GM19455 (cell line): ENCODE measurements around the gene MBIP.

Experiments used
- ATAC-seq: cut with Tn5 transposase; IDR thresholded peaks from one replicate; pipeline ENCODE4 v1.9.1; 2021; ENCODE audit not compliant: unreplicated experiment

Gene MBIP

GRCh38 chr14:36268121-36268520, 52.3 kb downstream of the MBIP start:
- no peak for ATAC-seq

- ATAC-seq = no peak
These were observed 55.8 kb downstream of the MBIP start for GRCh38 chr14:36264595-36264994.

- no peak for ATAC-seq
These were observed 56.3 kb downstream of the MBIP start for GRCh38 chr14:36264107-36264506.

GRCh38 chr14:36260970-36261640, 59.3 kb downstream of the MBIP start:
- ATAC-seq = no peak

DNA sequence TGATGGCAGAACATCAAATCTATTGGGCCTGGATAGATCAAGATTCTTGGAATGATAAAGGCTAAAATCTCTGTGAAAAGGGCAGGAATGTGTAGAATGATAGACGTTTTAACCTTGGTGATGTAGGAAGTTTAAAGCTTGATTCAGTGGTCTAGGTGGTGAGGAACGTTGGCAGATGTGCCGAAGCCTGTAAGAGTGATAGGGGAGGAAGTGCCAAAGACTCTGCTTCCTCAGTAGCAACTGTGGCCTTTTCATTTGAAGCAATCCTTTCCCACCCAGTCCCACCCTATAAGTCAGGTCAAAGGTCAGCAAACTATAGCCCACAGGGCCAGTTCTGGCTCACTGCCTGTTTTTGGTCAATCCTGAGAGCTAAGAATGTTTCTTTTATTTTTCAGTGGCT, 62.2 kb downstream of the MBIP start:
- no peak for ATAC-seq

GRCh38 chr14:36256126-36256801, 64.2 kb downstream of the MBIP start:
- ATAC-seq = no peak

GRCh38 chr14:36254020-36254624, 66.3 kb downstream of the MBIP start:
- no peak for ATAC-seq
